ELR (cell line): Measurements from ENCODE around the gene SGK1.

Source experiments
- DNase-seq: peaks from one replicate; pipeline ENCODE4 v3.0.0-alpha.2; 2015; ENCODE audit warnings: low read depth

The SGK1 gene

DNA sequence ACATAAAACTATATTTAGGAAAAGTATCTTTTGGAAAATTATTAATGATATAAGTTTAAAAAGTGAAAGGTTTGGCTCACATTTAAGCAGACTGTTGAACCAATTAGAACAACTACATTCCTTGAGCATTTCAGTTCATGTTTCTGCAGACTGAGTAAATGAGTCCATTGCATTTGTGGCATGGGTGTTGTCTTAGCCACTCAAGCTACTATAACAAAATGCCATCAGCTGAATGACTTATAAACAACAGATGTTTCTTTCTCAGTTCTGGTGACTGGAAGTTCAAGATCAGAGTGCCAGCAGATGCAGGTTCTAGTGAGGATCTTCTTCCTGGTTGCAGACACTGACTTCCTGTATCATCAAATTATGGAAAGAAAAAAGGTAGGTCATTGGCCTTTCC is 198.4 kb downstream of the SGK1 start:
- DNase-seq: no peak
